ENCODE data around the gene MATR3. TPM values are rescaled to one million over a fixed set of nuclear protein-coding genes. Genes with fewer than 3 reads are reported as not detected.

The MATR3 gene
- total and polyA plus RNA-seq, 4 donors, result 38.4 to 111 (median 69.7) TPM

GRCh38 chr5:139248826-139249453, 44.6 kb upstream of the MATR3 start:
- TF ChIP-seq EGR1 (IDR thresholded peaks at IDR 0.05; ENCODE audit: low read depth in 2 of 2) (no peak), GABPA (IDR thresholded peaks at IDR 0.05 in 1 of 2, conservative IDR thresholded peaks at IDR 0.05 in 1 of 2) (no peak), RAD21 (IDR thresholded peaks at IDR 0.05) (no peak), YY1 (IDR thresholded peaks at IDR 0.05) (no peak), JUND (IDR thresholded peaks at IDR 0.05) (no peak), NR2F2 (IDR thresholded peaks at IDR 0.05) (no peak), HNF4G (IDR thresholded peaks at IDR 0.05) (no peak), REST (IDR thresholded peaks at IDR 0.05) (no peak), ZBTB33 (IDR thresholded peaks at IDR 0.05) (no peak), SP1 (IDR thresholded peaks at IDR 0.05) (no peak), ATF3 (IDR thresholded peaks at IDR 0.05) (no peak), HNF4A (conservative IDR thresholded peaks at IDR 0.05) (no peak), MAX (IDR thresholded peaks at IDR 0.05) (no peak), TAF1 (conservative IDR thresholded peaks at IDR 0.05) (no peak), FOXA2 (IDR thresholded peaks at IDR 0.05) (no peak), RXRA (IDR thresholded peaks at IDR 0.05) (no peak)
- Histone ChIP-seq H3K4me3 (ENCODE audit: low read depth in 1 of 3, low read length in 3 of 3) (no peak overlapping the region), H3K27me3 (ENCODE audit: control insufficient read depth in 4 of 4, insufficient read depth in 4 of 4, low read length in 3 of 4) (no peaks in the 10 kb centered on the region), H3K9me3 (ENCODE audit: control insufficient read depth in 4 of 4, low read length in 3 of 4) (no peaks in the 10 kb centered on the region), H3K27ac (ENCODE audit: low read depth in 1 of 2, low read length in 2 of 2) (no peak overlapping the region), H3K36me3 (ENCODE audit: control insufficient read depth in 4 of 4, insufficient read depth in 3 of 4, low read depth in 1 of 4, low read length in 3 of 4) (no peaks in the 10 kb centered on the region), H3K4me1 (ENCODE audit: control insufficient read depth in 4 of 4, insufficient read depth in 4 of 4, low read length in 3 of 4) (no peaks in the 10 kb centered on the region), H3K9ac (ENCODE audit: low read depth in 1 of 2, low read length in 2 of 2) (no peak overlapping the region)
- DNase-seq (ENCODE audit: low spot score), result no peak
- WGBS, result 97% methylated on average over 3 of the region's 3 CpGs

GRCh38 chr5:139251281-139251687, 42.3 kb upstream of the MATR3 start:
- TF ChIP-seq RAD21 (IDR thresholded peaks at IDR 0.05) (peak; percentile 42 to 55), FOXA2 (IDR thresholded peaks at IDR 0.05) (no peak), HNF4A (conservative IDR thresholded peaks at IDR 0.05) (no peak), HNF4G (IDR thresholded peaks at IDR 0.05) (no peak), TAF1 (conservative IDR thresholded peaks at IDR 0.05) (no peak), SP1 (IDR thresholded peaks at IDR 0.05) (no peak)
- DNase-seq (ENCODE audit: low spot score), result no peak

More at GRCh38 chr5:139251281-139251687, 42.3 kb upstream of the MATR3 start:
- H3K9me3 ChIP-seq (ENCODE audit: control insufficient read depth in 4 of 4, low read length in 3 of 4), result no peaks in the 10 kb centered on the region
- H3K4me1 ChIP-seq (ENCODE audit: control insufficient read depth in 4 of 4, insufficient read depth in 4 of 4, low read length in 3 of 4), result no peaks in the 10 kb centered on the region
- H3K36me3 ChIP-seq (ENCODE audit: control insufficient read depth in 4 of 4, insufficient read depth in 3 of 4, low read depth in 1 of 4, low read length in 3 of 4), result no peaks in the 10 kb centered on the region
- 56% methylated on average over 3 of the region's 3 CpGs for WGBS
- H3K9ac ChIP-seq (ENCODE audit: low read depth in 1 of 2, low read length in 2 of 2), result no peak overlapping the region
- H3K27me3 ChIP-seq (ENCODE audit: control insufficient read depth in 4 of 4, insufficient read depth in 4 of 4, low read length in 3 of 4), result no peaks in the 10 kb centered on the region
- H3K4me3 ChIP-seq (ENCODE audit: low read depth in 1 of 3, low read length in 3 of 3), result no peak overlapping the region
- H3K27ac ChIP-seq (ENCODE audit: low read depth in 1 of 2, low read length in 2 of 2), result no peak overlapping the region

Data from liver (tissue), 9 donors.